ENCODE results near the gene RAB36.

Gene RAB36, protein sequence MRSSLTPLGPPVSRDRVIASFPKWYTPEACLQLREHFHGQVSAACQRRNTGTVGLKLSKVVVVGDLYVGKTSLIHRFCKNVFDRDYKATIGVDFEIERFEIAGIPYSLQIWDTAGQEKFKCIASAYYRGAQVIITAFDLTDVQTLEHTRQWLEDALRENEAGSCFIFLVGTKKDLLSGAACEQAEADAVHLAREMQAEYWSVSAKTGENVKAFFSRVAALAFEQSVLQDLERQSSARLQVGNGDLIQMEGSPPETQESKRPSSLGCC

DNA sequence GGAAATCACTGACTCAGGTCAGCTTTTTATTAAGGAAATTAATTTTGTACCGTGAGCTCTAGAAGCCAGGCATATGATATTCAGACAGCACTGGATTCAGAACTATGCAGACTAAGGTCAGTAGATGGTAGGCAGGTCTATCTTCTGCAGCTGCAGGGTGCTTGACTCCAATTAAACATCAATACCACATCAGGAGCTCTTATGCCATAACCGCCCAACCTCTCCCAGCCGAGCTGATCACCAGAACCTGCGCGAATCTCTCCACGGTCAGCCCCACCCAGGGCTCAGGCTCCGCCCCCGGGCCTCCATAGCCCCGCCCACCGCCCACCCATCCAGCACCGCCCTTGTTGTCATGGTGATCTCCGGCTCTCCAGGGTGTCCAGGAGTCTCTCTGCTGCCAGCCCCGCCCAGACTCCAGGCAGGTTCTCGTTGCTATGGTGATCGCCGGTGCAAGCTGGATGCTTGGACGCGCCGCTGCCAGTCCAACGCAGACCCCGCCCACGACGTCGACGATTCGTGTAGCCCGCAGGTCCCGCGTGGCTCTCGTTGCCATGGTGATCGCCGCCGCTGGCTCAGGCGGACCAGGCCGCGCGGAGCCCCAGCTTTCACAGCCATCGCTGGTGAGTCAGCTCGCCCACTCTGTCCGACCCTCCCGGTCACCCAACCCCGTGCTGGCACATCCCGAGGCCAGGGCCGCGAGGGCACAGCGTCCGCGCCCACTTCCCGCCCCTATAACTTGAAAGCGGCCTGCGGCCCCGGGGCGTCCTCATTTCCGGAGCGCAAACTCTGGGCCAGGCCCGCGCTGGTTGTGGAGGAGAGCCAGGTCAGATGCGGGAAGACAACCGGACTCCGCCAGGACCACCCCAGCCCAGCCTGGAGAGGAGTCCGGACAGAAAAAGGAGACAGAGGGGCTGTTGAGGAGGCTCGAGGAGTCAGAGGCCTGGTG is at the start of gene RAB36:
RAB36 (plus strand) TSS at position 546 of the 946 bp plus-strand sequence. CDS start 1,140 bp downstream, outside the sequence.
- DNase-seq (ENCODE audit: low read depth in 2 of 2, low spot score in 1 of 2): peak; percentile 38 to 65

DNA sequence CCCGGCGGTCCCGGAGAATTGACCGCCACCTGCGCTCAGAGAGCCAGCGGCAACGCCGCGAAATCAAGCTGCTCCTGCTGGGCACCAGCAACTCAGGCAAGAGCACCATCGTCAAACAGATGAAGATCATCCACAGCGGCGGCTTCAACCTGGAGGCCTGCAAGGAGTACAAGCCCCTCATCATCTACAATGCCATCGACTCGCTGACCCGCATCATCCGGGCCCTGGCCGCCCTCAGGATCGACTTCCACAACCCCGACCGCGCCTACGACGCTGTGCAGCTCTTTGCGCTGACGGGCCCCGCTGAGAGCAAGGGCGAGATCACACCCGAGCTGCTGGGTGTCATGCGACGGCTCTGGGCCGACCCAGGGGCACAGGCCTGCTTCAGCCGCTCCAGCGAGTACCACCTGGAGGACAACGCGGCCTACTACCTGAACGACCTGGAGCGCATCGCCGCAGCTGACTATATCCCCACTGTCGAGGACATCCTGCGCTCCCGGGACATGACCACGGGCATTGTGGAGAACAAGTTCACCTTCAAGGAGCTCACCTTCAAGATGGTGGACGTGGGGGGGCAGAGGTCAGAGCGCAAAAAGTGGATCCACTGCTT is 49.4 kb upstream of the RAB36 start:
- no peak for DNase-seq (ENCODE audit: low read depth in 2 of 2, low spot score in 1 of 2)

DNA sequence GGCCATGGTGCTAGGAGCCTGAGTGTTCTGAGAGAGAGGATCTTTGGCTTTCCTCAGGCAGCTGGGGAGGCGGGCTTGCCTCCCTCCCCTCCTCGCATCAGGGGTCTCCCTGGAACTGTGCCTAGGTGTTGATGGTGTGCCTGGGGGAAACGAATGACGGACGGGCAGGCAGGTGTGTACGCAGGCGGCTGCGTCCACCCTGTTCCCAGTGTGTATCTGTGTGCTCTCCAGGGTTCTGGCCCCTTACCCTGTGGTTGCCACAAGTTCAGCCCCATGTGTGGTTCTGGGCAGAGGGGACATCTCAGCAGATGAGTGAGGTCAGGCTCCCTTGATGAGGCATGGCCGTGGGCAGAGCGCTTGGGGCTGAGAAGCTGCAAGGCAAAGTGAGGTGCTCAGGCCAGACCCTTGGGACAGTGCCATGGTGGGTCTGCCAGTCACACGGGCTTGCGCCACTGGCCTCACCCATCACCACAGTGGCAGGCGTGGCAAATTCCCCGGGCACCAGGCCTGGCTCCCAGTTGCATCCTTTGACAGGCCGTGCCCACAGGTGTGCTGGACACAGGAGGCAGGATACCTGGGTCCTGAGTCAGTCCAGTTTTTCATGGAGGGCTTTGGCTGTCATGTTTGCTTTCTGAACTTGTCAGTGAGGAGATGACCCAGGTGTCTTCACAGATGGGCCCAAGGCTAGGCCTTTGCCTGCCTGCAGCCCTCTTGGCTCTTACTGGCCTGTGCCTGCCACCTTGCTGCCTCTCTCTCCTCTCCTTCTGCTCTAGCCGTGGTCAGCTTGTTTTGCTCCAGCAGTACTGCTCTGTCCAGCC is 47.7 kb upstream of the RAB36 start:
- DNase-seq (ENCODE audit: low read depth in 2 of 2, low spot score in 1 of 2): no peak

DNA sequence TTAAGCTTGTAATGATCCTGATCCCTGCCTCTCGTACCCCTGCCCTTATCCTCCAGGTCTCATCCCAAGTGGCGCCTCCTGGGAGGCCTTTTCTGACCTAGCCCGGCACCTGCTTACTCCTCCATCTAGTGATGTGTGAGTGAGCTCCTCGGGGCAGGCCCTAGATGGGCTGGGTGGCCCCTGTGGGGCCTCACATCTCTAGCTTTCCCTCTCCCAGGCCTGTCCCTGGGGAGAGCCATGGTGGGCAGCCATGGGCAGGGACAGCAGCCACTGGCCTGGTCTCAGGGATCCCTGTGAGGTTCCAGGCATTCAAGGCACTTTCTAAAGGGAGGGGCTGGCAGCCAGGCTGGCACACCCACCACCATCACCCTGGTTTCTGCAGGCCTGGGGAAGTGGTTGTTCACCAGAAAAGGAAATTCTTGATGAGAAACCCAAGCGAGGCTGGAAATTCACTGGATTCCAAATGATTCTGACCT is 47.0 kb upstream of the RAB36 start:
- no peak for DNase-seq (ENCODE audit: low read depth in 2 of 2, low spot score in 1 of 2)

DNA sequence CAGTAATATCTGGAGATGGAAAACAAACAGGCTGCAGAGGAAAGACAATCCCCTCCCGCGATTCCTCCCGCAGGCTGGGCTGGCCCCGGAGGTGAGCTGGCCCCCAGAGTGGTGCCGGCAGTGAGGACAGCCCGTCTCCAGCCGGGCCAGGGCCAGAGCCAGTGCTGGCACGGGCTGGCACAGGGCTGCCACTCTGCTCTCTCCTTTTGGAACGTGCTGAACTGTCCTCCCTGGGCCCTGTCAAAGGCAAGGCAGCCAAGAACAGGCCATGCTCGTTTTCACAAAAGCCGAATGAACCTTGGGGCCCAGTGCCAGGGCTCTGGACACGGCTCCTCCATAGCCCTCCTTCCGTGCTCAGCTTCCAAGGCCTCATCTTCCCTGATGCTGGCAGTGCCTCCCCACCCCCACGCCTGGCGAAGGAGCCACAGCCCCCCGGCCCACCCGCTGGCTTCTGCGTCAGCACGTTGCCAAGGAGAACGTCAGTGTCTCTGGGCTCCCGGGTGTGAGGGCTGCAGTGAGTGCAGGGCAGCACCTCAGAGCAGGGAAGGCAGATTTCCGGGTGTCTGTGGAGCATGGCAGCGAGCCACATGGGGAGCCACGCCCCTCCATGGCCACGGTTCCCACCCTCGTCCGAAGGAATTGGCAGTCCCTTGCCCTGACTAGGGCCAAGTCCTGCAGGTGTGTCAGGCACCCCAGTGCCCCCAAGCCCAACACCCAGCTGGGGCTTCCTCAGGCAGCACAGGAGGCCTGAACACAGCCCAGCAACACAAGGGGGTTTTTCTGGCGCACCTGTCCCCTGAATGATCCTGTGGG is 46.4 kb upstream of the RAB36 start:
- no peak for DNase-seq (ENCODE audit: low read depth in 2 of 2, low spot score in 1 of 2)

DNA sequence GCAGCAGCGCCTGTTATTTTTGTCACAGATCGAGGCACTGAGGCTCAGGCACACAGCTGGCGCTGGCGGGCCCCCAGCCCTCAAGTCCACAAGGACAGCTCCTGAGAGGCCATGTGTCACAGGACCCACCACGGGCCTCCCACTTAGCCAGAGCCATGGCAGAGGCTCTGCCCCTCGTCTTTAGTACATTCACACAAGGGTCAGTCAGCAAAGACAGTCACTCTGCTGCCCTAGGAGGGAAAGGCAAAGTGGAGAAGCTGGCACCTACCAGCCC is 45.8 kb upstream of the RAB36 start:
- no peak for DNase-seq (ENCODE audit: low read depth in 2 of 2, low spot score in 1 of 2)

DNA sequence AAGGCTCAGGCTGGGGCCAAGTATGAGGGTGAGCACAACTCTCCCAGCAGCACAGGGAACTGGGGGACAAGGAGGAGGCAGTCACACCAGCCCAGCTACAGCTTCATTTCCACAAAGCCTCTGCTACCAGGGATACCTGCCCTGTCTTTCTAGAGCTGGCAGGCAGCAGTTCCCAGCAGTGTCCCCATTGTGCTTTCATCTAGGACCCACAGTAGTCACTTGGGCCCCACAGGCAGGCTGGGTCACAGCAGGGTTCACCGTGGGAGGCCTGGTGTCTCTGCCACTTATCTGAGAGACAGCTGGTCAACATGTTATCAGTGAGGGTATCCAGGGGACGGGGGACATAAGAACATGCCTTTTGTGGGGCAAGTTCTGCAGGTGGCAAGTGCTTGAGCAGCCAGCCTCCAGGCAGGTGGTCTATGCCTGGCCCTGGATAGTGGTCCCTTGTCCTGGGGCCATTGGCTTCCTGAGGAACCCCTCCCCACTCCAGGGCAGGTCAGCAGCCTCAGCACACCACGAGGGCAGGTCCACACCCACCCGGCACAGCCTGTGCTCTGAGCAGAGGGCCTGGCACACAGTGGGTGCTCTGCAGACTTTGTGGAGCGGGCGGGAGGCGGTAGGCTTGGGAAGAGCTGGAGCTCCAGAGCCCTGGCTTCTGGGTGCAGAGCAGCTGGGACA is 45.0 kb upstream of the RAB36 start:
- no peak for DNase-seq (ENCODE audit: low read depth in 2 of 2, low spot score in 1 of 2)

DNA sequence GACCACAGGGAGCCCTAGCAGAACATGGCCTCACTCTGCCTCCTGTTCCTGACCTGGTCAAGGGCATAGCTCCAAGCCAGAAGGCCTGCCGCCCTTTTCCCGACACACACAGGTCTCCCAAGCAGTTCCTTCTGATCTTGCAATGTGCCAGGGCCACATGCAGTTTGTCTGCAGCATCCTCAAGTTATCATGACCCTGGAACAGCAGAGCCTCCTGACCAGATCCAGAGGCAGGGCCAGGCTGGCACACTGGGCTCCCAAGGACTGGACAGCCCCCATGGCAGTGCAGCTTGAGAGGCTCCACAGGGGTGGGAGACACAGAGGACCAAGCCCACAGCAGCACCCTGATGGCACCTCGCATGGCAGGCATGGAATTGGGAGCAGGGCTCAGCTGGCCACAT is 43.8 kb upstream of the RAB36 start:
- DNase-seq (ENCODE audit: low read depth in 2 of 2, low spot score in 1 of 2): no peak

DNA sequence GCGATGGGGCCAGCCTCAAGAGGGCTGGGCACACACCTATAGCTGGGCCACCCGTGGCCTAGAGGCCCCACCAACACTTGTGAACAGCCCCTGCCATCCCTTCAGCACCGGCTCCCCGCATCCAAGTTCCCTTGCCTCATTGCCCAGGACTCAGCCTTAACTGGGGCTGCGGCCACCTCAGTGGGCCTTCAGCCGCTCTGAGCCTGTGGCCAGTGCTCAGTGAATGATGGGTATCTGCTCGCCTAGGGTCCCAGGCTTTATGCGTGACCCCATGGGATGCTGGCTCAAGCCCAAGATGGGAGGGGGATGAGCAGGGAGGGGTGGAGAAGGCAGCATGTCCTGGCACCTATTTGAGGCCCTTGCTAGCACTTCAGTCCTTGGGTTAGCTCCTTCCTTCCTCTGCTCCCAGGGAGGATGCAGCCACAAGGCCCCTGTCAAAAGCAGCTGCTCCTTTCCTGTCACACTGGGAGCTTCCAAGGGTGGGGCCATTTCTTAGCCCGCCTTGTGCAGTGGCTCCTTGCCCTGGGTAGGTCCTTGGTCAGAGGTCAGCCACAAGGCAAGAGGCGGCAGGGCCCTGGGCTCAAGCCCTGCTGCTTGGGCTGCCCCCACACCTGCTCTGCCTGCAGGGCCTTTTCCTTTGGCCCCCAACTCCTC is 43.1 kb upstream of the RAB36 start:
- no peak for DNase-seq (ENCODE audit: low read depth in 2 of 2, low spot score in 1 of 2)

DNA sequence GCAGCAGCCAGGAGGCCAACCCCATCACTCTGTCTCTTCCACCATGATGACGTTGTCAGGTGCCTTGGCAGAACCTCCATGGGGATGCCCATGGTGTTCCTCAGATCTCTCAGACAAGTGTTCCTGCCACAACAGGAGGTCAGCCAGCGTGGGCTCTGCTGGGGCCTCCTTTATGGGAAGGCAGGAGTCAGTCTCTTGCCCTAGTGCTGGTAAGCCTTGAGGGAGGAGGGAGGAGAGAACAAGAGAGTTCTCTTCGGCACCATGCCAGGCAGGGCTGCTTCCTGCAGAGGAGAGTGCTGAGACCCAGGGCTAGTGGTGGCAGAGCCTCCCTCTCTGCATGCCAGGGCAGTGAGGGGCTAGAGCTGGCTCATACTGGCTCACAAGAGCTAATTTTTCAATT is 42.5 kb upstream of the RAB36 start:
- DNase-seq (ENCODE audit: low read depth in 2 of 2, low spot score in 1 of 2): no peak

DNA sequence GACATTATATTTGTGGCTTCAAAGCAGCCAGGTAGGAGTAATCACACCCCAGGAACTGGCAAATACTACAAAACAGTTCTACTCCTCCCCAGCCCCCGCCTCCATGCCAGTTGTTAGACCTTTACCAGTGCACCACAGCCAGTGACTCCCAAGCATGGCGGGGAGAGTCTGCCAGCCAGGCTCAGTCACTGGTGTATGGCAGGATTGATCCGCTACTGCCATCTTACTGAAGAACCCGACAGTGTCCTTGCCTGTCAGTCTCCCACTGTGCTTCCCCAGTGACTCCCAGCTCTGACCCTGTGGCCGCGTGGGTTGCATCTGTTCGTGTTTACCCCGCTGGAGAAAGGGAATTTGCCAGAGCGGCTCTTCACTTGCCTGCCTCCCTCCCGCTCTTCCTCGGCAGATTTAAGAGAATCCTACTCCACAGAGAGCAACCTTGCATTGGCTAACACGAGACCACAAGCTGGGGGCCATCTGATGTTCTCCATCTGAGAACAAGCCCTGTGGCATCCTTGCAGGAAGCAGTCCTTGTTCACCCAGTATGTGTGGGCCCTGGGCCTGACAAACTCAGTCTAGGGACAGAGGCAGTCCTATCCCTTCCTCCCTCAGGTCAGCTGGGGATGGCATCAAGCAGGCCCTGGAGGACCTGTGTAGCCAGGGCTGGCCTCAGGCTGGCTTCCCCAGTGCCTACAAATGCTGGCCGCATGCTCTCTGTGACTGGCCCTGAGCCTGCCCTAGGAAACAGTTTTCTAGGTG is 41.9 kb upstream of the RAB36 start:
- no peak for DNase-seq (ENCODE audit: low read depth in 2 of 2, low spot score in 1 of 2)

DNA sequence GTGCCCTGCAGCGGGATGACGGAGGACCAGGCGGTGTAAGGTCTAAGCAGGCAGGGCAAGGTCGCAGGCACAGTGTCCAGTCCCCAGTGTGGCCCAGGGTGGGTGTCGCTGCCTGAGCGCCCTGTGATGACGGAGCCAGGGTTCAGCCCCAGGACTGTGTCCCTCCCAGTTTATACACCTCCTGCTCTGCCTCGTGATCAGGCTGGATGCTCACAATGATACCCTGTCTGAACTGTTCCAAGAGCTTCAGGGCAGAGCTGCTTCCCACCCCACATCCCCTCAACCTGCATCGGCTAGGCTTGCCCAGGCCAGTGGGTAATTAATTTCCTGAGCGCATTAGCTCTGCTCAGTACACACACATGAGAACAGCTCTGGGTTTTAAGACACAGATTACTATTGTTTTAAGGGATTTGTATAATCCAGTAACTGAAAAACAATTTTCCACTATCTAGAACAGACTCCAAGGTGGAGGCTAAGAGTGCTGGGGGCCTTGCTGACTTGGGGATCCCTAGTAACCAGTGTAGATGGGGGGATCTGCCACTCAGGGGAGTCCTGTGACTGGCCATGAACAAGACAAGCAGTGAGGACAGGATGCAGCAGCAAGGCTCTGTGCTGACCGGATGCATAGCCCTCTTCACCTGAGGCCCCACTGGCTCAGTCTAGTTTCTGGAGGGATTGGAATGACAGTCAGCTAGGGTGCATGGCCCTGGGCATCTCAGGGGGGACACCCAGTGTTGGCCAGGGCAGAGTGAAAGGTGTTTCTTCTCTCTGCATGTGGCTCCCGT is 40.9 kb upstream of the RAB36 start:
- DNase-seq (ENCODE audit: low read depth in 2 of 2, low spot score in 1 of 2): no peak

DNA sequence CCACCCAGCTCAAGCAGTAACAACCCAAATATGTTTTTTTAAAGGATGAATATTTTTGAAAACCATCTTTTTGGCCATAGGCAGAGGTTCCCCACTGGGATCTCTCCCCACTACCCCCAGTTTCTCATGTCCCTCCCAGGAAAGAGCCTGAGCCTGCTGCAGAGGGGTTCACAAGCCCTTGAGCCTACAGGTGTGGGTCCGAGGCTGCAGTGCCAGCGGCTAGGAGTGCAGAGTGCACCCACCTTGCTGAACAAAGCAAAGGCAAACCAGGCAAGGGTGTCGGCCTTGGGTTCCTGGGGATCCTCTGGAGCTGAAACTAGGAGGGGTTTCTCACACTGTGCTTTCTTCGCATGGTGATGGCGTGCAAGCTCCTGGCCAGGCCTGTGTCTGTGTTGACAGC is 40.0 kb upstream of the RAB36 start:
- DNase-seq (ENCODE audit: low read depth in 2 of 2, low spot score in 1 of 2): no peak

DNA sequence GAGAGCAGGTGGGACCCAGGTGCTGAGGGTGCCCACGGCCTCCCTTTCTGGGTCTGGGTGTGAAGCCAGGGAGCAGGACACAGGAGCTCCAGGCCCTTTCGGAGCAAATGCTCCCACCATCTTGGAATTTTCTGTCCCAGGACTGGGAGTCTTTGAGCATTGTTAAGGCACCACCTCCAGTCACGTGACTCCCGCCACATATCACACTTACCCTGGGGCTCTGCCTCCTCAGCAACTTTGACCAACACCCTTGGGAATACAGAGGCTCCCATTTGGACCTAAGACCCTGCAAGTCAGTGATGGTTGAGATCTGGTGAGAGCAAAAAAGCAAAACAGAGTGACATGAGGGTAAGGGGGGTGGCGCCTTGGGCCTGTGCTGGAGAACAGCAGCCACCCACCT is 39.4 kb upstream of the RAB36 start:
- no peak for DNase-seq (ENCODE audit: low read depth in 2 of 2, low spot score in 1 of 2)

DNA sequence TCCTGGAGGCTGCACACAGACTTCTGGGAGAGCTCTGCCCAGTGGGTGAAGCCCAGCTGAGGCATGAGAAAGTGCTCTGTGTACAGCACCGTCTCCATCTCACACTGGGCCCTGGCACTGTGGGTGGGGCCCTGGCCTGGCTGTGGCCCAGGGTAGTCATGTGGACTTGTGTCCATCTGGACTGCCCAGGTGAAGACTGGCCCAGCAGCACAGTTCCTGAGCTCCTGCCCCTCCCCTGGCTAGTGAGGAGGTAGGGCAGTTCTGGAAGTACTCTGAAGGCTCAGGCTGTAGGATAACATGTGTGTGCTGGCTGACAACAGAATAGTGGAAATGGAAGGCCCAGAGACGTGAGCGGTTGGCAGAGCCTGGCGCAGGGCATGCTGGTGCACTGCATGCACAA is 38.9 kb upstream of the RAB36 start:
- no peak for DNase-seq (ENCODE audit: low read depth in 2 of 2, low spot score in 1 of 2)

DNA sequence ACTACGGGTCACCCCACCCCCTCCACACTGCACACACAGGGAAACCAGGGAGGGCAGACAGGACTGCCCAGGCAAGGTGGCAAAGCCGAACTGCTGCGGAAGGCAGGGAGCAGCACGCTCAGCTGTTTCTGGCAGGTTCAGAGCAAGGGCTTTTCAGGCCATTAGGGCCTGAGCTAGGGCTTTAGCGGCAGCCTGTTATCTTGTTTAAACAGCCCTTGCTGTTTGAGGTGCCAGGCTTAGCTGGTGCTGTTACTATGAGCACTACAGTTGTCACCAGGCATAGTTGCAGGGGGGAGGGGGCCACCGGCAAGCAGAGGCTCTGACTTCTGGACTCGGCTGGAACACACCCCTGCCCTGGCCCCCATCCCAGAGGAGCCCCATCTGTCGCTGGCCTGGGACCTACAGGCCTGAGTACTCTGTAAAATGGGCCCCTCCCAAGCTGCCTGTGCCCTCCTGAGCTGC is 38.3 kb upstream of the RAB36 start:
- DNase-seq (ENCODE audit: low read depth in 2 of 2, low spot score in 1 of 2): no peak

DNA sequence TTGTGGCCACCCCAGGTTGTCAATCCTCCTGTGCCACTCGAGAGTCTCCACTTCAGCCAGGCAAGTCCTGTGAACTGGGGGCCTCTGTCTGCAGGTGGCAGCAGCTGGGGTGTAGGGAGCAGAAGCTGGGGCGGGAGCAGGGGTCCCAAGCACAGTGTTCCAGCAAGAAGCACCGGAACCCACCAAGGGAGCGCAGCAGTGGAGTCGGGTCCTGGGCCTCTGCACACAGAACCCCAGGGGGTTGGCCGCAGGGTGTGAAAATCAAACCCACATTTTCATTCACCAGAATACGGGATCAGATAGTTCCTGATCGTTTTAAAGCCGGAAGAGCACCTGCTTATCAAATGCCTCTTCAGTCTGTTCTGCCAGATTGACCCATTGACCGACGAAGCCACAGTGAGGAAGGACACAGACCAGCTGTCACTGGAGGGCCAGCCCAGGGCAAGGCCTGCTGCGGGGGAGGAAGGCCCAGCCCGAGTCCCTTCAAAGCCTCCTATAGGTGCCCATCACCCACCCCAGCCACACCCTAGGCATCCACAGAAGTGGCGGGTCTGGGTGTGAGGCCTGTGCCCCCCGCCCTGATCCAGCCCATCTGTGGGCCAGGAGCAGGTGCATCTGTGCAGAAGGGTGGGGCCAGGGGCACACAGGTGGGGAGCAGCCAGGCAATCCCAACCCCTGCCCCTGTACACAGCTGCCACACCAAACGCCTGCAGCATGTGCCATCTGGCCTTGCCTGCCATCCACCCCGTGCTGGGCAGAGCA is 37.6 kb upstream of the RAB36 start:
- no peak for DNase-seq (ENCODE audit: low read depth in 2 of 2, low spot score in 1 of 2)
